GM10266 (cell line): ENCODE data around the gene LCP2.

Experiments
- DNase-seq: peaks from one replicate; pipeline ENCODE4 v3.0.0; 2012; ENCODE audit errors: extremely low spot score
- TF ChIP-seq, protein P1 (sequence below): IDR thresholded peaks from 2 replicates; pipeline ENCODE4 v1.5.1; 2012; ENCODE audit warnings: mild to moderate bottlenecking, low read depth; ENCODE audit not compliant: control insufficient read depth, insufficient read depth; ENCODE audit errors: missing control alignments

The LCP2 gene

DNA sequence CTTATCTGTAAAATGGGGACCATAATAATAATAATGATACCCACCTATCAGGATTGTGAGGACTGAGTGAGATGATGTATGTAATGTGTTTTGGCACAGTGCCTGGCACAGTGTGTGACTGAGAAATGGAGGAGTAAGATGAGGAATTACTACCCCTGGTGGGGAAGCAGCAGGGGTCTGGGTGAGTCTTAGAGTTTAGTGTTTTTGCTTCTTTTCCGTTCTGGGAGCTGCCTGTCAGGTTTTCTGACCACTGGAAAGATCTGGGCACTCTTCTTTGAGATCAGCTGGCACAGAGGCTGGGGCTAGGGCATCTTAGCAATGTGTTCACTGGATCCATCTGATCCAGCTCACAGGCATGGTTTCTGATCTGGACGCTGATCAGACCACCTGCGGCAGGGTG is 8.5 kb downstream of the LCP2 start:
- TF ChIP-seq, protein P1, sequence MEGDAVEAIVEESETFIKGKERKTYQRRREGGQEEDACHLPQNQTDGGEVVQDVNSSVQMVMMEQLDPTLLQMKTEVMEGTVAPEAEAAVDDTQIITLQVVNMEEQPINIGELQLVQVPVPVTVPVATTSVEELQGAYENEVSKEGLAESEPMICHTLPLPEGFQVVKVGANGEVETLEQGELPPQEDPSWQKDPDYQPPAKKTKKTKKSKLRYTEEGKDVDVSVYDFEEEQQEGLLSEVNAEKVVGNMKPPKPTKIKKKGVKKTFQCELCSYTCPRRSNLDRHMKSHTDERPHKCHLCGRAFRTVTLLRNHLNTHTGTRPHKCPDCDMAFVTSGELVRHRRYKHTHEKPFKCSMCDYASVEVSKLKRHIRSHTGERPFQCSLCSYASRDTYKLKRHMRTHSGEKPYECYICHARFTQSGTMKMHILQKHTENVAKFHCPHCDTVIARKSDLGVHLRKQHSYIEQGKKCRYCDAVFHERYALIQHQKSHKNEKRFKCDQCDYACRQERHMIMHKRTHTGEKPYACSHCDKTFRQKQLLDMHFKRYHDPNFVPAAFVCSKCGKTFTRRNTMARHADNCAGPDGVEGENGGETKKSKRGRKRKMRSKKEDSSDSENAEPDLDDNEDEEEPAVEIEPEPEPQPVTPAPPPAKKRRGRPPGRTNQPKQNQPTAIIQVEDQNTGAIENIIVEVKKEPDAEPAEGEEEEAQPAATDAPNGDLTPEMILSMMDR: no peak
- DNase-seq: no peak

DNA sequence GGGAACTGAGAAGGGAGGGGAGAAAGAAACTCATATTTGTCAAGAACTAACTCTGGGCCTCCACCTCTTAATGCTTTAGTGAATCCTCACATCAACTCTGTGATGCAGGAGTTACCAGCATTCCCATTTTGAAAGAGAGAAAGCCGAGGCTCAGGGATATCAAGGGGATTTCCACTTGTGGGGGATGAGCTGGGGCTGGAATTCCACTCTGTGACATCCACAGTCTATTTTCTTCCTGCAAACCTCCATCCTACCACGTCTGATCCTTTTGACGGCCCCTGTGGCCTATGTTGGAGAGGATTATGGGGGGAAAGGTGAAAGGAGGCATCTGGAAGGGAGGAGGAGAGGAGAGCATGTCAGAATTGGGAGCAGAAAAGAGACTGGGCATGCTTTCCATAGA is 9.0 kb downstream of the LCP2 start:
- no peak for DNase-seq
- TF ChIP-seq, protein P1: no peak

DNA sequence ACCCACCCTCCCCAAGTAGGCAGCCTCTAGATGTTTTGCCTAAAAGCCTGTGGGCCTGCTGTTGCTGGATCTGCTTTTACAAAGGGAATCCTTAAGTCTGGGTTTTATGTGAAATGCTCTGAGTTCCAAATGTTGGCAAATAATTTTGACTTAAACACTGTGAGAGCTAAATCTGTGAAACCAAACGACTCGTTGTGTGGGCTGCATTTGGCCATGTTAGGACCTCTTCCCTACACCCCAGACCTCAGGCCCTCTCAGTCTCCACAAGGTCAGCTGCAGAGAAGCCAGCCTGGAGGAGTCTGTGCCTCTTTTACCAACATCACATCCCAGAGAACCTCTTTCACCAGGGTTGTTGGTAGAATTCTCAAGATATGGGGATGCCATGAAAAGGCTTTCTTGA is 9.4 kb downstream of the LCP2 start:
- TF ChIP-seq, protein P1: no peak
- no peak for DNase-seq

DNA sequence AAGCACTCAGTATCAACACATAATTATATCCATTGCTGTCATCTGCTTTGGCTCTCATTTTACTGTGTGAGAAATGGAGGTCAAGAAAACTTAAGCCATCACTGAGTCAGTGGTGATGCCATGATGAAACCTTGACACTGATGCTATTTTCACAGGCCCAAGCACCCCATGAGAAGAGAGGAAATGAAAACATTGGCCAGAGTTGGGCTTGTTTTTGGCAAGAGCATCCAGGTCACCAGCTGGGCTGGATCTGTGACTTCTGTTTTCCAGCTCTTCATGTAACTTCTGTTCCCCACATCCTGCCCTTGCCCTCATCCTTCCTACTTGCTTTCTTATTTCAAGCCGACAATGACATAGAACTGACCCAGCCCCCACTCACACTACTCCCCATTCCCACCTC is 10.0 kb downstream of the LCP2 start:
- TF ChIP-seq, protein P1: no peak
- DNase-seq: no peak

DNA sequence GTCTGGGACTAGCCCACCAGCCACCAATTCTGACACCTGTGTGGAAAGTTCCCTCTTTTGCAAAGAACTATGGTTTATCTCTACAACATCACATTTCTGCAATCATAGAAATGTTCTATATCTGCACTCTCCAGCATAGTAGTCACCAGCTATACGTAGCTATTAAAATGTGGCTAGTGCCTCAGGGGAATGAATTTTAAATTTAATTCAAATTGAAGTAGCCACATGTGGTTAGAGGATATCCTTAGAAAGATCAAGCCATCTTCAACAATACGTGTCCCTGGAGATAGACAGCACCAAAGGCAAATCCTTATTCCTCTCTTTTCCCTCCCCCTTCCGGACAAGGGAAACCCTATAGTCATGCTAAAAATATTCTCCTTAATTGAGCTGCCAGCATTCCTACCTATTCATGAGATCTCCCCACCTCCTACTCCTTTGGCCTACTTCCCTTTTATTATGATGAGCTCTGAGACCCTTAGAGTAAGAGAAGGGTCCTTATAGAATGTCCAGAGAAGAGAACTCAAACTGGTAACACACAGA is 11.1 kb downstream of the LCP2 start:
- no peak for DNase-seq
- TF ChIP-seq, protein P1: no peak

GRCh38 chr5:170285181-170285580 is 12.4 kb downstream of the LCP2 start:
- DNase-seq: no peak
- TF ChIP-seq, protein P1: no peak

DNA sequence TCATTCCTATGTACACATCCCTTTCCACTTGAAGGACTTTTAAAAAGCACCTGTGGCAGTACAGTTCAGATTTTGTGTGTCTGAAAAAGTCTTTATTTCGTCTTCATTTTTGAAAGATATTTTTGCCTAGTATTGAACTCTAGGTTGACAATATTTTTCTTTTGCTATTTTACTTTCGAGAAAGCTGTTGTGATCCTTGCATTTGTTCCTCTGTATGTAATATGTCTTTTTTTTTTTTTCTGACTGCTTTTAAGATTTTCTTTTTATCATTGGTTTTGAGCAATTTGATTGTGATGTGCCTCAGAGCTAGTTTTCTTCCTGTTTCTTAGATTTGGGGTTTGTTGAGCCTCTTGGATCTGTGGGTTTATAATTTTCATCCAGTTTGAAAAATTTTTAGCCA is 13.3 kb downstream of the LCP2 start:
- DNase-seq: no peak
- TF ChIP-seq, protein P1: no peak

DNA sequence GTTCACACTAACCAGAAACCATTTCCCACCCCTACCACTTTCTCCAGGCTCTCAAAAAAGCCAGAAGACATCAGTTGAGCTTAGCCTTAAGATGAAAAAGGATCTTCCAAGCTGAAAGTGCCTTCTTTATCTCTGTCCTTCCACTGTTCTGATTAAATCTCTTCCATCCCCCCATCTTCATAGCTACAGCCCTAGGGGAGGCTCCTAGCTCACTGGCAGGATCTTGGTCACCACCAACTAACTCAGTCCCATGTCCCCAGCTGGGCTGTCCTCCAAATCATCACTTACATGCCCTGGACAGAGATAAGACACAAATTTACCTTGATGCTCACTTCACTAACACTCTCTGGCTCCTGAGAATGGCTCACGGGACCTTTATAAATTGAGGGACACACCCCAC is 14.3 kb downstream of the LCP2 start:
- TF ChIP-seq, protein P1: no peak
- no peak for DNase-seq
